GM23248 (cell line): ENCODE data around the gene CSTPP1.

Source experiments
- EZH2 ChIP-seq: fragments of 200-600 bp; sonication (generic); IDR thresholded peaks from 2 replicates; pipeline ENCODE4 v1.6.1; 2018; ENCODE audit warnings: antibody characterized with exemption, mild to moderate bottlenecking; ENCODE audit not compliant: insufficient read depth, poor library complexity, severe bottlenecking
- EZH2phosphoT487 ChIP-seq: fragments of 200-600 bp; sonication (generic); IDR thresholded peaks from 2 replicates; pipeline ENCODE4 v1.6.1; 2018; ENCODE audit warnings: antibody characterized with exemption, moderate library complexity, mild to moderate bottlenecking, low read depth; ENCODE audit not compliant: insufficient read depth

DNA sequence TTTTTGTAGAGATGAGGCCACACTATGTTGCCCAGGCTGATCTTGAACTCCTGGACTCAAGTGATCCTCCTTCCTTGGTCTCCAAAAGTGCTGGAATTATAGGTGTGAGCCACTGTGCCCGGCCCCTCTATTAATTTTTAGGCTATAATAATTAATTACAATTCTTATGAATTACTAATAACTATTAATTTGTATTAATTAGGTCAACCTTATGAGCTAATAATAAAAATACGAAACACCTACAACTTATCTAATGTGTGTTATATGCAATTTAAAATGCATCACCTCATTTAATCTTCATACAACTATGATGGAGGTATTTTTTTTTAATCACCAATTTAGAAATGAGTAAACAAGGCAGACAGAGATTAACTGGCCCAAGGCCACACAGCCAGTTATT, 44.5 kb upstream of the CSTPP1 start:
- TF ChIP-seq EZH2phosphoT487, result no peak
- TF ChIP-seq EZH2, result no peak
